ENCODE measurements around the gene CDC42.

- TF ChIP-seq POLR2A (IDR thresholded peaks at IDR 0.05): no peak
- TF ChIP-seq, protein P1, sequence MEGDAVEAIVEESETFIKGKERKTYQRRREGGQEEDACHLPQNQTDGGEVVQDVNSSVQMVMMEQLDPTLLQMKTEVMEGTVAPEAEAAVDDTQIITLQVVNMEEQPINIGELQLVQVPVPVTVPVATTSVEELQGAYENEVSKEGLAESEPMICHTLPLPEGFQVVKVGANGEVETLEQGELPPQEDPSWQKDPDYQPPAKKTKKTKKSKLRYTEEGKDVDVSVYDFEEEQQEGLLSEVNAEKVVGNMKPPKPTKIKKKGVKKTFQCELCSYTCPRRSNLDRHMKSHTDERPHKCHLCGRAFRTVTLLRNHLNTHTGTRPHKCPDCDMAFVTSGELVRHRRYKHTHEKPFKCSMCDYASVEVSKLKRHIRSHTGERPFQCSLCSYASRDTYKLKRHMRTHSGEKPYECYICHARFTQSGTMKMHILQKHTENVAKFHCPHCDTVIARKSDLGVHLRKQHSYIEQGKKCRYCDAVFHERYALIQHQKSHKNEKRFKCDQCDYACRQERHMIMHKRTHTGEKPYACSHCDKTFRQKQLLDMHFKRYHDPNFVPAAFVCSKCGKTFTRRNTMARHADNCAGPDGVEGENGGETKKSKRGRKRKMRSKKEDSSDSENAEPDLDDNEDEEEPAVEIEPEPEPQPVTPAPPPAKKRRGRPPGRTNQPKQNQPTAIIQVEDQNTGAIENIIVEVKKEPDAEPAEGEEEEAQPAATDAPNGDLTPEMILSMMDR (IDR thresholded peaks at IDR 0.05): no peak
Measured at GRCh38 chr1:22126531-22126930, 74.0 kb downstream of the CDC42 start.
